Stimulated activated CD8-positive, alpha-beta memory T cell treated with anti-CD3 and anti-CD28 coated beads, Interleukin-15, amount 100 ng/mL, for 48 hours (primary cell): ENCODE measurements around the gene GATC.

Source experiments
- DNase-seq, 2 donors: peaks; one replicate each; pipeline ENCODE4 v3.0.0-alpha.2; 2020; ENCODE audit warnings: low read depth in 2 of 2

The GATC gene

DNA sequence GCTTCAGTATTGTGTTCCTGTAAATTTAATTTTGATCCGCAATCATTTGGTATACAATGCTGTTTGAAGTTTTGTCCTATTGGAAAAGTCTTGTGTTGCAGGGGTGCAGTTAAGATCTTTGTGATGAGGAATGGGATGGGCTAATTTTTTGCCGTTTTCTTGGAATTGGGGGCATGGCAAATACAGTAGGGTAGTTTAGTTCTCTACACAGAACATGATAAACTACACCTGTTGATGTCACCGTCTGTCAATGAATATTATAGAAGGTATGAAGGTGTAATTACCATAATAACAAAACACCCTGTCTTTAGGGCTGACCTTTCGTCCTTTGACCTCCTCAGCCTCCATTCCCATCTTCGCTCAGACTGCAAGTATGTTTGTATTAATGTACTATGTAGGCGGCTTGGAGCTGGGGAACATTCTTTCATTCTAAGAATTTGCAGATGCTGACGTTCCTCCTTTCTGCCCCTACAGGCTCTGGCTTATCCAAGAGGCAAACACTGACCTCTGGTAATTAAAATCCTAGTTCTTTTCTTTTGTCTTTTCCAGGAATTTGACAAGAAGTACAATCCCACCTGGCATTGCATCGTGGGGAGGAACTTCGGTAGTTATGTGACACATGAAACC is 51.4 kb downstream of the GATC start:
- no peak for DNase-seq

DNA sequence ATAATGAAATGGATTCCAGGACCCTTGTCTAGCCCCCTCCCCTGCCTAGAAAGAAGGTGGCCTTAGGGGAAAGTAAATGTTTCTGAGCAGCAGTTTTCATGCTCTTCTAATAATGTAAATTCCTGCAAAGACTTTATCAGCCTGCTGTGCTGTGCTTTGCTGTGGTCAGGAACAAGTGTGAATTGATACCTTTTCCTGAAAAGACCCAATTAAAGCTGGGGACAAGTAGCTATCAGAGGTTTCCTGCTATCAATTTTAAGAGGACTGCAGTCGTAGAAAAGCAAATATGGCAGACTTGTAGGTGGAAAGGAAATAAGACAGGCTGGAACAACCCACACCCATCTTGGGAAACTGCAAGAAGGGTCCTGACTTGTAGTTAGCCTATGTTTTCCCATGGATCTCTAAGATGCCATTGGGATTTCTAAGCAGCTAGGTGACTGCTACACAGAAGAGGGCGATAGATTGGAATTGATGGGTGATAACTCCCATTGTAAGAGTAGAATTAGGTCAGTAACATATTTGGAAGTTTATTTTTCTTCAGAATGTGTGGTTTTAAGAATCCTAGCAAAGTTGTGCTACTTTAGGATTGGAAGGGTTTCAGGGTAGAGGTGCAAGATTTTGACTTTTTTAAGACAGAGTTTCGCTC is 52.7 kb downstream of the GATC start:
- DNase-seq, result no peak

- no peak for DNase-seq
Observed at GRCh38 chr12:120500581-120500980, 54.3 kb downstream of the GATC start.

- DNase-seq, result no peak
Observed at GRCh38 chr12:120504587-120504986, 58.3 kb downstream of the GATC start.

DNA sequence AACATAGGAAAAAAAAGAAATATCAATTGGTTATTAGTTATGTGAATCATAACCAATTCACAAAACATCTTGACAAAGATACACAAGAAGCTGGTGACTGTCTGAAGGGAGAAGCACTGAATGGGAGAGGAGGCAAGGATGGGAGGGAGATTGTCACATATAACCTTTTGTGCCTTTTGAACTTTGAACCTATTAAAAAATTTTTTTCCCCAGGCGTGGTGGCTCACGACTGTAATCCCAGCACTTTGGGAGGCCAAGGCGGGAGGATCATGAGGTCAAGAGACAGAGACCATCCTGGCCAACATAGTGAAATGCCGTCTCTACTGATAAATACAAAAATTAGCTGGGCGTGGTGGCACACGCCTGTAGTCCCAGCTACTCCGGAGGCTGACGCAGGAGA is 62.3 kb downstream of the GATC start:
- no peak for DNase-seq
